Lower leg skin (tissue), 4 donors: Measurements from ENCODE around the gene RGL3. TPM values are rescaled to one million over a fixed set of nuclear protein-coding genes. Genes with fewer than 3 reads are reported as not detected.
A peak's percentile ranks its signal among the peaks of the same experiment; 100 is the strongest.

Source experiments
- DNase-seq, 2 donors: peaks; one replicate each; pipeline ENCODE4 v3.0.0-alpha.2; 2019; ENCODE audit warnings: low spot score in 2 of 2
- H3K4me3 ChIP-seq: fragments of 200-600 bp; sonication (generic); 2 replicates; pipeline ENCODE4 v1.5.1; 2017; ENCODE audit warnings: mild to moderate bottlenecking, low read depth; ENCODE audit not compliant: poor library complexity, severe bottlenecking
- CTCF ChIP-seq, 3 donors: fragments of 450-650 bp; IDR thresholded peaks; one replicate each; pipeline ENCODE4 v1.5.1; 2016; ENCODE audit warnings: antibody characterized with exemption in 3 of 3, mild to moderate bottlenecking in 3 of 3, moderate library complexity in 2 of 3
- POLR2A ChIP-seq, 2 donors: fragments of 450-650 bp; IDR thresholded peaks; one replicate each; pipeline ENCODE4 v1.6.1; 2016 to 2017; ENCODE audit warnings: antibody characterized with exemption in 2 of 2, mild to moderate bottlenecking in 1 of 2, moderate library complexity in 1 of 2
- WGBS, 2 donors: methylation state at CpG; one replicate each; pipeline ENCODE4 v1.1.5; 2018; 5-methylcytosine and 5-hydroxymethylcytosine counted together
- intact Hi-C: fragments of 100-400 bp; cut with DNase I; formaldehyde crosslinking; loops from one replicate; pipeline ENCODE4 v1.15.0; 2023; ENCODE audit warnings: low total_unique reads
- total RNA-seq, 4 donors: library from RNA; depleted of rRNA; stranded (reverse); fragments of >200 nt; gene quantifications; one replicate each; pipeline ENCODE4 v1.1.0, GENCODE V29; 2016

Gene RGL3
- total RNA-seq, 4 donors from 2014 or later: 0.17 to 6.3 (median 1.6) TPM

GRCh38 chr19:11377756-11378155, 41.4 kb downstream of the RGL3 start:
- intact Hi-C loops: no loop called here
- H3K4me3 ChIP-seq: no peak overlapping the region
- TF ChIP-seq POLR2A (IDR thresholded peaks at IDR 0.05) (no peak), CTCF (IDR thresholded peaks at IDR 0.05) (no peak)
- DNase-seq: no peak
- WGBS, 2 donors: 75 to 91% methylated on average over 3 of the region's 3 CpGs

GRCh38 chr19:11377237-11377636, 41.9 kb downstream of the RGL3 start:
- no peak overlapping the region for H3K4me3 ChIP-seq
- DNase-seq: peak in 1 of 2 donors; percentile 44
- intact Hi-C loops: no loop called here

GRCh38 chr19:11375143-11375948, 43.8 kb downstream of the RGL3 start:
- WGBS, 2 donors: 11 to 14% methylated on average over 25 to 27 of the region's 27 CpGs
- H3K4me3 ChIP-seq: peak overlapping the region; percentile 19
- intact Hi-C loops: no loop called here
- DNase-seq: peak; percentile 48 to 91
- no peak for TF ChIP-seq CTCF (IDR thresholded peaks at IDR 0.05)
- TF ChIP-seq POLR2A (IDR thresholded peaks at IDR 0.05): no peak

More at GRCh38 chr19:11377237-11377636, 41.9 kb downstream of the RGL3 start:
- no peak for TF ChIP-seq POLR2A (IDR thresholded peaks at IDR 0.05)
- no peak for TF ChIP-seq CTCF (IDR thresholded peaks at IDR 0.05)

- 0 to 1% methylated on average over 41 to 44 of the region's 44 CpGs for WGBS, 2 donors
- peak; percentile 99 to 100 for DNase-seq
- intact Hi-C loops: no loop called here
- peak within 1 kb of the TSS; percentile 54 for H3K4me3 ChIP-seq
- TF ChIP-seq CTCF (IDR thresholded peaks at IDR 0.05) (no peak), POLR2A (IDR thresholded peaks at IDR 0.05) (no peak)
Measured at GRCh38 chr19:11374433-11375142, 44.5 kb downstream of the RGL3 start, which contains the start of gene SWSAP1. Gene SWSAP1, plus strand, starts transcription at chr19:11374666. Its CDS starts 15 bp downstream, at chr19:11374681.

GRCh38 chr19:11373885-11374432, 45.2 kb downstream of the RGL3 start:
- no peak for DNase-seq
- TF ChIP-seq POLR2A (IDR thresholded peaks at IDR 0.05): no peak
- TF ChIP-seq CTCF (IDR thresholded peaks at IDR 0.05): no peak
- WGBS, 2 donors: 50 to 56% methylated on average over 11 of the region's 11 CpGs
- intact Hi-C loops: no loop called here
- H3K4me3 ChIP-seq: no peak overlapping the region
